GM23338 (cell line): ENCODE measurements around the gene TBKBP1. TPM values are rescaled to one million over a fixed set of nuclear protein-coding genes. Genes with fewer than 3 reads are reported as not detected.

ENCODE experiments used
- ATAC-seq: fragments of 200-7000 bp; cut with Tn5 transposase; 3 replicates; pipeline ENCODE4 v1.9.1; 2020
- DNase-seq: peaks from one replicate; pipeline ENCODE4 v3.0.0-alpha.2; 2015; ENCODE audit warnings: low spot score
- H2AFZ ChIP-seq: fragments of 200-600 bp; sonication (generic); 2 replicates; pipeline ENCODE4 v1.8.0; 2016; ENCODE audit warnings: antibody characterized with exemption, mild to moderate bottlenecking, moderate library complexity
- H3F3A ChIP-seq: fragments of 200-600 bp; sonication (generic); replicated peaks from 2 replicates; pipeline ENCODE4 v1.8.0; 2017; ENCODE audit warnings: antibody characterized with exemption, mixed run types, low read depth
- H3K27ac ChIP-seq: fragments of 200-600 bp; sonication (generic); 2 replicates; pipeline ENCODE4 v1.6.1; 2016; ENCODE audit warnings: low read depth
- H3K27me3 ChIP-seq: fragments of 200-600 bp; sonication (generic); 2 replicates; pipeline ENCODE4 v1.8.0; 2016; ENCODE audit warnings: mild to moderate bottlenecking, mixed run types, moderate library complexity; ENCODE audit not compliant: insufficient read depth
- H3K36me3 ChIP-seq: fragments of 200-600 bp; sonication (generic); 2 replicates; pipeline ENCODE4 v1.8.0; 2016; ENCODE audit warnings: mild to moderate bottlenecking; ENCODE audit not compliant: insufficient read depth
- H3K4me1 ChIP-seq: fragments of 200-600 bp; sonication (generic); 2 replicates; pipeline ENCODE4 v1.8.0; 2016; ENCODE audit warnings: mild to moderate bottlenecking, moderate library complexity; ENCODE audit not compliant: insufficient read depth
- H3K4me2 ChIP-seq: fragments of 200-600 bp; sonication (generic); 2 replicates; pipeline ENCODE4 v1.7.1; 2017; ENCODE audit warnings: mixed run types
- H3K4me3 ChIP-seq: fragments of 200-600 bp; sonication (generic); 2 replicates; pipeline ENCODE4 v1.6.1; 2016; ENCODE audit warnings: mixed run types
- H3K79me2 ChIP-seq: fragments of 200-600 bp; sonication (generic); replicated peaks from 2 replicates; pipeline ENCODE4 v1.8.0; 2017; ENCODE audit warnings: mild to moderate bottlenecking; ENCODE audit not compliant: insufficient read depth
- H3K9me2 ChIP-seq: fragments of 200-600 bp; sonication (generic); 2 replicates; pipeline ENCODE4 v1.8.0; 2017; ENCODE audit not compliant: insufficient read depth
- H4K20me1 ChIP-seq: fragments of 200-600 bp; sonication (generic); replicated peaks from 2 replicates; pipeline ENCODE4 v1.8.0; 2017; ENCODE audit warnings: mild to moderate bottlenecking; ENCODE audit not compliant: insufficient read depth
- H3K27ac Mint-ChIP-seq: 2 replicates; pipeline ENCODE4 v1.8.0; 2020; ENCODE audit warnings: inconsistent platforms, mild to moderate bottlenecking, moderate library complexity, mixed read lengths
- H3K27me3 Mint-ChIP-seq: 3 replicates; pipeline ENCODE4 v1.8.0; 2022; ENCODE audit warnings: low read depth, mild to moderate bottlenecking, moderate library complexity, mixed read lengths, inconsistent platforms; ENCODE audit not compliant: insufficient read depth, poor library complexity
- H3K36me3 Mint-ChIP-seq: 3 replicates; pipeline ENCODE4 v1.8.0; 2021; ENCODE audit warnings: low read depth, mild to moderate bottlenecking, inconsistent platforms, moderate library complexity, mixed read lengths
- H3K4me1 Mint-ChIP-seq: 3 replicates; pipeline ENCODE4 v1.8.0; 2020; ENCODE audit warnings: mild to moderate bottlenecking, inconsistent platforms, mixed read lengths
- H3K4me3 Mint-ChIP-seq: 3 replicates; pipeline ENCODE4 v1.8.0; 2021; ENCODE audit warnings: moderate library complexity, mild to moderate bottlenecking, inconsistent platforms, mixed read lengths
- H3K9me3 Mint-ChIP-seq: 3 replicates; pipeline ENCODE4 v1.8.0; 2020; ENCODE audit warnings: moderate library complexity, mild to moderate bottlenecking, inconsistent platforms, mixed read lengths
- EZH2 ChIP-seq: fragments of 200-600 bp; sonication (generic); IDR thresholded peaks from one replicate; pipeline ENCODE4 v1.8.0; 2017; ENCODE audit warnings: antibody characterized with exemption, mild to moderate bottlenecking, low read depth; ENCODE audit not compliant: unreplicated experiment
- JUNB ChIP-seq: IDR thresholded peaks from one replicate; pipeline ENCODE4 v1.6.1; 2016; ENCODE audit warnings: antibody characterized with exemption; ENCODE audit not compliant: unreplicated experiment
- NANOG ChIP-seq: IDR thresholded peaks from 2 replicates; pipeline ENCODE4 v1.6.1; 2016; ENCODE audit warnings: antibody characterized with exemption, borderline replicate concordance
- POLR2AphosphoS5 ChIP-seq: IDR thresholded peaks from 2 replicates; pipeline ENCODE4 v1.6.1; 2016; ENCODE audit warnings: antibody characterized with exemption, low read depth
- STAT1 ChIP-seq: IDR thresholded peaks from one replicate; pipeline ENCODE4 v1.6.1; 2016; ENCODE audit warnings: antibody characterized with exemption; ENCODE audit not compliant: unreplicated experiment
- ZNF114 ChIP-seq: fragments of 250-450 bp; sonication (Bioruptor Pico); IDR thresholded peaks from 2 replicates; pipeline ENCODE4 v1.5.0; 2020; ENCODE audit warnings: mild to moderate bottlenecking, moderate library complexity
- ZNF331 ChIP-seq: fragments of 250-450 bp; sonication (Bioruptor Pico); IDR thresholded peaks from 2 replicates; pipeline ENCODE4 v1.5.0; 2020; ENCODE audit warnings: low read depth, mild to moderate bottlenecking, moderate library complexity
- polyA plus RNA-seq: library from polyadenylated mRNA; unstranded; fragments of >200 nt; fragmentation: Nextera tagmentation; extraction: Ambion mirVana; gene quantifications from 2 replicates; pipeline ENCODE4 v1.2.1, GENCODE V29; 2016
- total RNA-seq: library from RNA; depleted of rRNA; stranded (reverse); fragments of >200 nt; shearing (Covaris generic); gene quantifications from 2 replicates; pipeline ENCODE4 v1.2.3, GENCODE V29; 2014
- TF ChIP-seq, protein P1 (sequence below), 2 experiments: fragments of 200-600 bp in 1 of 2; sonication (generic) in 1 of 2; conservative IDR thresholded peaks; 2 replicates each; pipeline versions ENCODE4 v1.5.1 to v1.6.1; 2016 to 2017; ENCODE audit warnings: antibody characterized with exemption in 2 of 2, low read depth in 2 of 2, mild to moderate bottlenecking in 2 of 2, moderate library complexity in 1 of 2
- TF ChIP-seq, protein P2 (sequence below): IDR thresholded peaks from 2 replicates; pipeline ENCODE4 v1.6.1; 2016; ENCODE audit warnings: antibody characterized with exemption
- TF ChIP-seq, protein P3 (sequence below): IDR thresholded peaks from one replicate; pipeline ENCODE4 v1.6.1; 2018; ENCODE audit warnings: antibody characterized with exemption; ENCODE audit not compliant: unreplicated experiment

Gene TBKBP1
- total and polyA plus RNA-seq, 2 experiments from 2014 or later: 2.5 to 12.1 TPM

DNA sequence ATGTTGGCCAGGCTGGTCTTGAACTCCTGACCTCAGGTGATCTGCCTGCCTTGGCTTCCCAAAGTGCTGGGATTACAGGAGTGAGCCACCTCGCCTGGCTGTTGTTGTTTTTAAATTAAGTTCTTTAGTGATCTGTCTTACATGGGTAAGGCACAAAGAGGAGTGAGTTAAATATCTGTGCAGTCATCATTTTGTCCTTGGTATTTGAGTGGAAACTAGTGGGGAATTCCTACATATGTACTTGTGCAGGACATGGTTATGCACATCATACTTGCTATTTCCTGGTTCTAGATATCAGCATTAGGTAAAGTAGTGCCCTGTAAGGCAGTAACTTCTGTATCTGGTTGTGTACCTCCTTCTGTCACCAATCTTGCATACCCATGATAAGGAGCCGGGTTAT is 40.5 kb upstream of the TBKBP1 start (continued):
- TF ChIP-seq, protein P1, sequence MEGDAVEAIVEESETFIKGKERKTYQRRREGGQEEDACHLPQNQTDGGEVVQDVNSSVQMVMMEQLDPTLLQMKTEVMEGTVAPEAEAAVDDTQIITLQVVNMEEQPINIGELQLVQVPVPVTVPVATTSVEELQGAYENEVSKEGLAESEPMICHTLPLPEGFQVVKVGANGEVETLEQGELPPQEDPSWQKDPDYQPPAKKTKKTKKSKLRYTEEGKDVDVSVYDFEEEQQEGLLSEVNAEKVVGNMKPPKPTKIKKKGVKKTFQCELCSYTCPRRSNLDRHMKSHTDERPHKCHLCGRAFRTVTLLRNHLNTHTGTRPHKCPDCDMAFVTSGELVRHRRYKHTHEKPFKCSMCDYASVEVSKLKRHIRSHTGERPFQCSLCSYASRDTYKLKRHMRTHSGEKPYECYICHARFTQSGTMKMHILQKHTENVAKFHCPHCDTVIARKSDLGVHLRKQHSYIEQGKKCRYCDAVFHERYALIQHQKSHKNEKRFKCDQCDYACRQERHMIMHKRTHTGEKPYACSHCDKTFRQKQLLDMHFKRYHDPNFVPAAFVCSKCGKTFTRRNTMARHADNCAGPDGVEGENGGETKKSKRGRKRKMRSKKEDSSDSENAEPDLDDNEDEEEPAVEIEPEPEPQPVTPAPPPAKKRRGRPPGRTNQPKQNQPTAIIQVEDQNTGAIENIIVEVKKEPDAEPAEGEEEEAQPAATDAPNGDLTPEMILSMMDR (conservative IDR thresholded peaks at IDR 0.05; ENCODE audit: low read depth in 2 of 2): no peak
- no peak for TF ChIP-seq STAT1

DNA sequence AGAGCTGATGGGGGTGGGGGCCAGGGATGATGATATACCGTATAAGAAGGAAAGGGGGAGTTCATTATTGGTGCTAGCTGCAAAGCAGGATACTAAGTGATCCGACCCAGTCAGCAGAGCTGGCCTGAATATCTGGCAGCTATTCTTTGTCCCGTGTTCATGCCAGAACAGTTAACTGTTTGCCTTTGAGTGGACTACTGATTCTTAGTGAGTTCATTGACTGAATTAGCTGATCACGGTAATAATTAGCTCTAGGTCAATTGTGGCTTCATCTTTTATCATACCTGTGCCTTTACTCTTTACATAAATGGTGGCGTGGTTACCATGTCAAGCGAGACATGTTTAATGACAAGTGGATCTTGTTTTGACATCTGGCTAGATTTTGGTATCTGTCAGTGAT is 39.0 kb upstream of the TBKBP1 start:
- Histone ChIP-seq H3K9me2 (no peaks in the 10 kb centered on the region), H3K27ac (no peak overlapping the region), H3F3A (peaks cover 55% of the 10 kb centered on the region), H2AFZ (no peak overlapping the region), H3K4me1 (peaks cover 19% of the 10 kb centered on the region), H3K36me3 (peaks cover 83% of the 10 kb centered on the region), H3K4me3 (no peak overlapping the region), H3K79me2 (peaks cover 91% of the 10 kb centered on the region), H3K4me2 (no peak overlapping the region), H4K20me1 (peaks cover 80% of the 10 kb centered on the region), H3K27me3 (no peaks in the 10 kb centered on the region)
- ATAC-seq (no peak), DNase-seq (no peak)
- peaks cover 89% of the 10 kb centered on the region for H3K36me3 Mint-ChIP-seq
- H3K4me3 Mint-ChIP-seq: no peak overlapping the region
- H3K9me3 Mint-ChIP-seq: no peaks in the 10 kb centered on the region; the same call in 2 of the 3 replicates
- H3K4me1 Mint-ChIP-seq: peaks cover 22% of the 10 kb centered on the region
- no peak overlapping the region for H3K27ac Mint-ChIP-seq
- TF ChIP-seq JUNB (no peak), STAT1 (no peak), ZNF331 (CRISPR knock-in tag) (no peak), EZH2 (no peak), ZNF114 (no peak), NANOG (no peak), POLR2AphosphoS5 (no peak)
- TF ChIP-seq, protein P1 (conservative IDR thresholded peaks at IDR 0.05; ENCODE audit: low read depth in 2 of 2): no peak
- TF ChIP-seq, protein P2, sequence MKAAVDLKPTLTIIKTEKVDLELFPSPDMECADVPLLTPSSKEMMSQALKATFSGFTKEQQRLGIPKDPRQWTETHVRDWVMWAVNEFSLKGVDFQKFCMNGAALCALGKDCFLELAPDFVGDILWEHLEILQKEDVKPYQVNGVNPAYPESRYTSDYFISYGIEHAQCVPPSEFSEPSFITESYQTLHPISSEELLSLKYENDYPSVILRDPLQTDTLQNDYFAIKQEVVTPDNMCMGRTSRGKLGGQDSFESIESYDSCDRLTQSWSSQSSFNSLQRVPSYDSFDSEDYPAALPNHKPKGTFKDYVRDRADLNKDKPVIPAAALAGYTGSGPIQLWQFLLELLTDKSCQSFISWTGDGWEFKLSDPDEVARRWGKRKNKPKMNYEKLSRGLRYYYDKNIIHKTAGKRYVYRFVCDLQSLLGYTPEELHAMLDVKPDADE: no peak
- TF ChIP-seq, protein P3, sequence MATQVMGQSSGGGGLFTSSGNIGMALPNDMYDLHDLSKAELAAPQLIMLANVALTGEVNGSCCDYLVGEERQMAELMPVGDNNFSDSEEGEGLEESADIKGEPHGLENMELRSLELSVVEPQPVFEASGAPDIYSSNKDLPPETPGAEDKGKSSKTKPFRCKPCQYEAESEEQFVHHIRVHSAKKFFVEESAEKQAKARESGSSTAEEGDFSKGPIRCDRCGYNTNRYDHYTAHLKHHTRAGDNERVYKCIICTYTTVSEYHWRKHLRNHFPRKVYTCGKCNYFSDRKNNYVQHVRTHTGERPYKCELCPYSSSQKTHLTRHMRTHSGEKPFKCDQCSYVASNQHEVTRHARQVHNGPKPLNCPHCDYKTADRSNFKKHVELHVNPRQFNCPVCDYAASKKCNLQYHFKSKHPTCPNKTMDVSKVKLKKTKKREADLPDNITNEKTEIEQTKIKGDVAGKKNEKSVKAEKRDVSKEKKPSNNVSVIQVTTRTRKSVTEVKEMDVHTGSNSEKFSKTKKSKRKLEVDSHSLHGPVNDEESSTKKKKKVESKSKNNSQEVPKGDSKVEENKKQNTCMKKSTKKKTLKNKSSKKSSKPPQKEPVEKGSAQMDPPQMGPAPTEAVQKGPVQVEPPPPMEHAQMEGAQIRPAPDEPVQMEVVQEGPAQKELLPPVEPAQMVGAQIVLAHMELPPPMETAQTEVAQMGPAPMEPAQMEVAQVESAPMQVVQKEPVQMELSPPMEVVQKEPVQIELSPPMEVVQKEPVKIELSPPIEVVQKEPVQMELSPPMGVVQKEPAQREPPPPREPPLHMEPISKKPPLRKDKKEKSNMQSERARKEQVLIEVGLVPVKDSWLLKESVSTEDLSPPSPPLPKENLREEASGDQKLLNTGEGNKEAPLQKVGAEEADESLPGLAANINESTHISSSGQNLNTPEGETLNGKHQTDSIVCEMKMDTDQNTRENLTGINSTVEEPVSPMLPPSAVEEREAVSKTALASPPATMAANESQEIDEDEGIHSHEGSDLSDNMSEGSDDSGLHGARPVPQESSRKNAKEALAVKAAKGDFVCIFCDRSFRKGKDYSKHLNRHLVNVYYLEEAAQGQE: no peak
- H3K27me3 Mint-ChIP-seq: peaks cover 3% of the 10 kb centered on the region
